OCI-LY7 (cell line): ENCODE measurements around the gene SIK1. TPM values are rescaled to one million over a fixed set of nuclear protein-coding genes. Genes with fewer than 3 reads are reported as not detected.
"Not testable (repeated sequence)": the region's sequence is repeated elsewhere in the genome, so short reads cannot be mapped to it uniquely, and the experiment has no call there.

ENCODE experiments used
- BruUV-seq: library from RNA; stranded (reverse); fragments of 400-500 nt; replicated peaks from 2 replicates; lab custom pipeline; 2021; lab: Mats Ljungman, UMichigan
- CTCF ChIA-PET: fragments of 300-600 bp; sonication (Branson Sonifier 250); formaldehyde crosslinking; loops from one replicate; lab custom pipeline; 2022; ENCODE audit warnings: antibody characterized with exemption; ENCODE audit not compliant: unreplicated experiment; lab: Charles Lee
- POLR2A ChIA-PET: fragments of 300-600 bp; sonication (Branson Sonifier 250); formaldehyde crosslinking; loops from one replicate; lab custom pipeline; 2022; ENCODE audit warnings: antibody characterized with exemption; lab: Charles Lee
- DNase-seq: peaks from one replicate; pipeline ENCODE4 v3.0.0-alpha.2; 2015; ENCODE audit warnings: low spot score
- H2AFZ ChIP-seq: fragments of 200-600 bp; sonication (generic), shearing (Covaris generic); 2 replicates; pipeline ENCODE4 v1.6.1; 2014; ENCODE audit warnings: mild to moderate bottlenecking, antibody characterized with exemption, low read length, moderate library complexity
- H3K27ac ChIP-seq: fragments of 200-600 bp; sonication (generic); 2 replicates; pipeline ENCODE4 v1.5.1; 2014; ENCODE audit warnings: mixed run types, low read depth, mild to moderate bottlenecking, moderate library complexity, low read length, inconsistent platforms; ENCODE audit not compliant: poor library complexity, severe bottlenecking
- H3K36me3 ChIP-seq: fragments of 200-600 bp; sonication (generic); 2 replicates; pipeline ENCODE4 v1.6.1; 2014; ENCODE audit warnings: mild to moderate bottlenecking, antibody characterized with exemption, low read length, moderate library complexity, mixed read lengths; ENCODE audit not compliant: insufficient read depth
- H3K4me1 ChIP-seq: fragments of 200-600 bp; sonication (generic); 2 replicates; pipeline ENCODE4 v1.5.1; 2014; ENCODE audit warnings: mild to moderate bottlenecking, low read length; ENCODE audit not compliant: insufficient read depth, poor library complexity, severe bottlenecking
- H3K4me2 ChIP-seq: fragments of 200-600 bp; sonication (generic); 2 replicates; pipeline ENCODE4 v1.6.1; 2014; ENCODE audit warnings: mild to moderate bottlenecking, low read length
- H3K4me3 ChIP-seq: fragments of 200-600 bp; sonication (generic); 2 replicates; pipeline ENCODE4 v1.5.1; 2014; ENCODE audit warnings: mild to moderate bottlenecking, low read depth, low read length; ENCODE audit not compliant: poor library complexity, severe bottlenecking
- H3K79me2 ChIP-seq: fragments of 200-600 bp; sonication (generic); 2 replicates; pipeline ENCODE4 v1.6.1; 2016; ENCODE audit warnings: low read depth, mild to moderate bottlenecking, low read length, moderate library complexity, mixed read lengths; ENCODE audit not compliant: insufficient read depth
- H3K9me2 ChIP-seq: fragments of 200-600 bp; sonication (generic); 2 replicates; pipeline ENCODE4 v1.6.1; 2016; ENCODE audit warnings: mild to moderate bottlenecking, low read length, mixed read lengths; ENCODE audit not compliant: insufficient read depth
- H3K9me3 ChIP-seq: fragments of 200-600 bp; sonication (generic); 2 replicates; pipeline ENCODE4 v1.6.1; 2014; ENCODE audit warnings: mild to moderate bottlenecking, mixed run types, low read length, mixed read lengths
- H4K20me1 ChIP-seq: fragments of 200-600 bp; sonication (generic); 2 replicates; pipeline ENCODE4 v1.6.1; 2014; ENCODE audit warnings: mild to moderate bottlenecking, antibody characterized with exemption, low read length, moderate library complexity, mixed read lengths; ENCODE audit not compliant: insufficient read depth
- intact Hi-C: fragments of 100-400 bp; cut with micrococcal nuclease; formaldehyde crosslinking; loops from one replicate; pipeline ENCODE4 v1.10.0; 2022; ENCODE audit not compliant: unreplicated experiment
- total RNA-seq, 2 experiments: library from RNA; depleted of rRNA in 1 of 2; stranded (reverse); fragments of >200 nt in 1 of 2; shearing (Covaris generic) in 1 of 2; gene quantifications; 2 replicates each; pipeline ENCODE4 v1.2.3, GENCODE V29; 2014 to 2022

SIK1 gene
- total RNA-seq, 2 experiments from 2014 or later = 0.41 to 4.6 TPM

DNA sequence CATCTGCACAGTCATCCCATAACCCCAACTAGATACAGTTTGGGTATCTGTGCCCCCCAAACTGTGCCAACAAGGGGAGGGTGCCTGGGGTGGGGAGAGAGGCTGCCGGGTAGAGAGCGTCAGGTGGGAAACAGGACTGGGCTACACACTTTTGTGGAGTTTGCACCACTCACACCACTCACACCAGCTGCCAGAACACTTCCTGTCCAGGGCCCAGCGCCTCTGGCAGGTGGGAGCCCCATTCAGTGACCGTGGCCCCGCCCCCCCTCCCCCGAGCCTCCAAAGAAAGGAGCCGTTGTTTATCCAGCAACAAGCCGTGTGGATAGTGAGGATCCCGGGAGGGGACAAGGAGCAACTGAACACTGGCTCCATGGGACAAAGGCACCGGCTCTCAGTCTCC, 44.0 kb downstream of the SIK1 start:
- H3K9me2 ChIP-seq, CTCF ChIA-PET, H3K4me1 ChIP-seq, H3K9me3 ChIP-seq, H2AFZ ChIP-seq, DNase-seq, H4K20me1 ChIP-seq, intact Hi-C loops, H3K4me3 ChIP-seq, POLR2A ChIA-PET, BruUV-seq, H3K4me2 ChIP-seq, H3K79me2 ChIP-seq, H3K27ac ChIP-seq, H3K36me3 ChIP-seq: not testable (repeated sequence)

DNA sequence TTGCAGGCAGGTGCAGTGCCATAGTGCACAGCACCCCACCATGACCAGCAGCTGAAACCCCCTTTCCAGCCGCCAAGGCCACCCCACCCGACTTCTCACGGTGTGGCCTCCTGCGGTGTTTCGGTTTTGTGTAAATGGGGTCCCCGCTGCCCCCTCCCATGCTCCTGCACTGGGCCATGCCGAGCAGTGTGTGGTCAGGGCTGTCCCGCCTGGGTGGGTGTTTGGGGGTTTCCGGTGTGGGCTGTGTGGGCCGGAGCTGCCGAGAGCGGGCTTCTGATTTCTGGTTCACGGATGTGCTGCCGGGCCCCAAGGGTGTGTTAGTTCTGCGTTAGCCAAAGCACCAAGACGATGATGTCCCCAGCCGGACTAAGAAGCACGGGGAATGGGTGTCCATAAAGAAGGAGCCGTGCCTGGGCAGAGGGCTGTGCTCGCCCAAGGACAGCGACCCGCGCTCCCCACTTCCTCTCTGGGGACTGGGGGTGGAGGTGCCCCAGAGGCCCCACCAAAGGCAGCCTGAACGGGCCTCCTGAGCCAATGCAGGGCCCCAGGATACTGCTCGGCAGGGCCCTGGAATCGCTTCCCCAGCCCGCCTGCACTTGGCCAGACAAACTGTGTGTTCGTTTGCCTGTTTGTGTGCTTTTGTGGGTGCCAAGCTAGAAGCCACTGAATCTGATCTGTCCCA, 45.9 kb downstream of the SIK1 start:
- H3K4me2 ChIP-seq, BruUV-seq, H3K4me1 ChIP-seq, DNase-seq, H3K36me3 ChIP-seq, intact Hi-C loops, H3K9me2 ChIP-seq, H3K27ac ChIP-seq, CTCF ChIA-PET, H2AFZ ChIP-seq, H3K9me3 ChIP-seq, H3K79me2 ChIP-seq, H3K4me3 ChIP-seq, POLR2A ChIA-PET, H4K20me1 ChIP-seq: not testable (repeated sequence)

DNA sequence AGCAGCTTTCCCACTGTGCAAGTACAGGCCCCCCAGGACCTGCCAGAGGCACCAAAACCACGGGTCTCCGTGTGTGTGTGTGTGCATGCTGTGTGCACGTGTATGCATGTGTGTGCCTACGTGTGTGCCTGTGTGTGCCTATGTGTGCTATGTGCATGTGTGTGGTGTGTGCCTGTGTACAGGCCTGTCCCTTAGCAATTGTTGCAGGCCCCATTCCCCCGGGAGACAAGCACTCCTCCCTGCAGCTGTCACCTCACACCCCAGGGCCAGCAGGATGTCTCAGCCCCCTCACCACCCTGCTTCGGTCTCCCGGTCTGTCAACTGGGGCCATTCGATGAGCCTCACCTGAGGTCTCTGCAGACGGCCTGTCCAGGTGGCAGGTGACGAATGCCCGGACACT, 46.6 kb downstream of the SIK1 start:
- CTCF ChIA-PET, POLR2A ChIA-PET, H3K4me1 ChIP-seq: not testable (repeated sequence)

DNA sequence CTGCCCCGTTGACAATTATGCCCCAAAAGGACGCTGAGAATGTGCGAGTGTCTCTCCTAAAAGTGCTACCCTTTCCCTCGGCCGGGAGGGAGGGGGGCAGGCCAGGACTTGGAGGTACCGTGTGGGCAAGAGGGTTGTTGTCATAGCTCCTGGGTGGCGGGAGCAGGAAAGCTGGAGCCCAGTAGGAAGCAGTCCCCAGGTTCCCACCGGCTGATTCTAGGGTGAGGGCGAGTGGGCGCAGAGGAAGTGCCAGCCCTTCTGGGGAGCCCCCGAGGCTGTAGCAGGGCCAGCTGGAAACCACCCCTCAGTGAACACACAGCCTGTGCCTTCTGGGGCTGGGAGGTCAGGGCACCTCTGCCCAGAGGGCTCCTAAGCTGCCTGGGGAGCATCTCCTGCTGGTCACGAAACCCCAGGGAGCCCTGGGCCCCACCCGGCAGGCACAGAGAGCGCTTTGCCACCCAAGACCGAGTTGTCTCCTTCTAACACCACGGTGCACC, 47.3 kb downstream of the SIK1 start:
- POLR2A ChIA-PET, H2AFZ ChIP-seq, CTCF ChIA-PET, intact Hi-C loops, H3K36me3 ChIP-seq, H4K20me1 ChIP-seq, H3K9me3 ChIP-seq, H3K4me2 ChIP-seq, H3K79me2 ChIP-seq, DNase-seq, H3K9me2 ChIP-seq, H3K27ac ChIP-seq, BruUV-seq, H3K4me3 ChIP-seq, H3K4me1 ChIP-seq: not testable (repeated sequence)

More for the DNA sequence above, 46.6 kb downstream of the SIK1 start:
- H3K4me2 ChIP-seq, H3K9me2 ChIP-seq, H3K27ac ChIP-seq, H3K79me2 ChIP-seq, H3K36me3 ChIP-seq, BruUV-seq, H4K20me1 ChIP-seq, intact Hi-C loops, H3K9me3 ChIP-seq, H2AFZ ChIP-seq, H3K4me3 ChIP-seq, DNase-seq: not testable (repeated sequence)
